Small intestine (tissue), 7 donors: ENCODE results near the gene UFM1. TPM values are rescaled to one million over a fixed set of nuclear protein-coding genes. Genes with fewer than 3 reads are reported as not detected.
"Not testable (repeated sequence)": the region's sequence is repeated elsewhere in the genome, so short reads cannot be mapped to it uniquely, and the experiment has no call there.

Source experiments
- DNase-seq, 2 donors: peaks; one replicate each; pipeline versions ENCODE4 v3.0.0 to v3.0.0-alpha.2; 2013
- FAIRE-seq: peaks from 2 replicates; lab custom pipeline; 2012; peaks lifted over from hg19 to GRCh38; lab: Jason Lieb, UNC
- H3K27ac ChIP-seq, 3 donors: one replicate each; pipeline ENCODE4 v1.5.1; 2013; ENCODE audit warnings: low read length in 2 of 3, mild to moderate bottlenecking in 2 of 3, control low read depth in 1 of 3, inconsistent platforms in 1 of 3, low read depth in 1 of 3, moderate library complexity in 1 of 3
- H3K27me3 ChIP-seq, 3 donors: one replicate each; pipeline ENCODE4 v1.6.1; 2013; ENCODE audit warnings: low read length in 3 of 3, inconsistent platforms in 1 of 3; ENCODE audit not compliant: control insufficient read depth in 3 of 3, insufficient read depth in 3 of 3
- H3K36me3 ChIP-seq, 3 donors: one replicate each; pipeline ENCODE4 v1.6.1; 2013; ENCODE audit warnings: low read length in 3 of 3, inconsistent platforms in 1 of 3, low read depth in 1 of 3, mild to moderate bottlenecking in 1 of 3, moderate library complexity in 1 of 3; ENCODE audit not compliant: control insufficient read depth in 3 of 3, insufficient read depth in 2 of 3
- H3K4me1 ChIP-seq, 3 donors: one replicate each; pipeline ENCODE4 v1.6.1; 2013; ENCODE audit warnings: low read length in 2 of 3, inconsistent platforms in 1 of 3, low read depth in 1 of 3, mild to moderate bottlenecking in 1 of 3, moderate library complexity in 1 of 3; ENCODE audit not compliant: control insufficient read depth in 3 of 3, insufficient read depth in 2 of 3
- H3K4me3 ChIP-seq, 3 donors: one replicate each; pipeline ENCODE4 v1.5.1; 2013; ENCODE audit warnings: low read length in 3 of 3, control low read depth in 1 of 3, inconsistent platforms in 1 of 3, low read depth in 1 of 3, mild to moderate bottlenecking in 1 of 3, moderate library complexity in 1 of 3
- H3K9me3 ChIP-seq, 2 donors: one replicate each; pipeline ENCODE4 v1.6.1; 2013; ENCODE audit warnings: low read depth in 1 of 2, low read length in 1 of 2; ENCODE audit not compliant: control insufficient read depth in 2 of 2, insufficient read depth in 1 of 2
- WGBS, 3 donors: extraction: QIAGEN DNeasy Blood & Tissue Kit; methylation state at CpG; one replicate each; pipeline ENCODE4 v1.1.7; 2013; 5-methylcytosine and 5-hydroxymethylcytosine counted together
- polyA plus RNA-seq, 4 donors: library from polyadenylated mRNA; stranded (reverse) in 3 of 4; unstranded in 1 of 4; fragments of 200-250 nt in 3 of 4; fragments of 120-200 nt in 1 of 4; gene quantifications; one replicate each; pipeline versions ENCODE4 v1.2.1 to v1.2.3, GENCODE V29; 2013
- donor health status: healthy with polysubstance abuse.
- donor health status: control.
- donor health status: control.
- donor health status: Bipolar disorder and iron deficiency.
- donor health status: healthy.

Gene UFM1
- polyA plus RNA-seq, 4 donors = 32.2 to 76.2 (median 49.9) TPM

DNA sequence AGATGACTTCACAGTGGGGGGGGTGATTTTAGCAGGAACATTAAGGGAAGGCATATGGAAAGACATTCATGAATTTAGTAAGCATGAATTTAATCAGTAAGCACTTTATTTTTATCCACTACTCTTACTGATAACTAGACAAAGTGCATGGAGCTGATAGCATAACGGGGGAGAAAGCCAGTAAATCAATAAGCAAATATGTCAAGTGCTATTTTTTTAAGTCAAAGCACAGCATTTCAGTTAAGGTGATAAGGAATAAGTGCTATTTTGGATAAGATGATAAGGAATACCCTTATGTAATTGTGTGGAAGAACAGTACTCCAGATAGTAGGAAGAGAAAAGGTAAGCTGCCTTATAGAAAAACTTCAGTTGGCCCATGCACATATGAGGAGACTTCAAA lies 19.4 kb downstream of the UFM1 start:
- Histone ChIP-seq H3K9me3 (no peaks in the 10 kb centered on the region), H3K4me3 (no peak overlapping the region), H3K27ac (no peak overlapping the region), H3K27me3 (no peaks in the 10 kb centered on the region), H3K4me1 (no peaks in the 10 kb centered on the region), H3K36me3 (no peaks in the 10 kb centered on the region)
- no peak for DNase-seq
- FAIRE-seq = no peak
- WGBS, 3 donors = 19 to 57% (median 22%) methylated on average over 1 of the region's 1 CpG

- DNase-seq, H3K27ac ChIP-seq, H3K4me3 ChIP-seq, H3K27me3 ChIP-seq, H3K4me1 ChIP-seq, H3K36me3 ChIP-seq, H3K9me3 ChIP-seq, FAIRE-seq: not testable (repeated sequence)
- 78 to 89% (median 78%) methylated on average over 3 of the region's 3 CpGs for WGBS, 3 donors
Observed at GRCh38 chr13:38370096-38370495, 20.4 kb downstream of the UFM1 start.

DNA sequence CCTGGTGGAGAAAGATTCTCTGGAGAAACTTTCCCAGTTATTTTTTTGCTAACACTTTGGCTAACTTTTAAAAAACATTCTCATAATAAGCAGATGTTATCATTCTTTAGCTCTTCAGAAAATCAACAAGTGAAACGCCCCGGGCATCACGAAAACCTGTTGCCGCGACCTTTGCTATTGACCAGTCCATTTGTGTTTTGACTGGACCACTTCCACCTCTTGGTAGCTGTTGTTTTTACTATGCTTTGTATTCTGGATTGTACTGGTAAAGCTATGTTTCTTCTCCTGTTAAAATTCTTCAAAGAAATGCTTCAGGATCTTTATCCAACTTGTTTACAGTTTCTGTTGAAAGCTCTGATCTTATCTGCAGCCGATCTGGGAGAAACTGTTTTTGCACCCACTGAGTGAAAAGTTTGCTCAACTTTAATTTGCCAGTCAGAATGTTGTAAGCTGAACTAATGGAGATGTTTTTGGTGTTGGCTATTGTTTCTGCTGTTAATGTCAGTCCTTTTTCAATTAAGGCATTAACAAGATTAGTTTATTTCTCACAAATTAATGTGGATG lies 23.3 kb downstream of the UFM1 start:
- no peak for FAIRE-seq
- Histone ChIP-seq H3K27ac (no peak overlapping the region), H3K27me3 (peaks cover 2% of the 10 kb centered on the region in 3 donors), H3K36me3 (no peaks in the 10 kb centered on the region), H3K4me3 (no peak overlapping the region), H3K9me3 (no peaks in the 10 kb centered on the region), H3K4me1 (no peaks in the 10 kb centered on the region)
- 36 to 55% (median 47%) methylated on average over 6 of the region's 6 CpGs for WGBS, 3 donors
- DNase-seq = no peak

- 0 to 25% (median 4%) methylated on average over 1 of the region's 1 CpG for WGBS, 3 donors
- Histone ChIP-seq H3K27me3 (peaks cover 2% of the 10 kb centered on the region in 3 donors), H3K9me3 (no peaks in the 10 kb centered on the region), H3K36me3 (no peaks in the 10 kb centered on the region), H3K4me3 (no peak overlapping the region), H3K4me1 (no peaks in the 10 kb centered on the region), H3K27ac (no peak overlapping the region)
- no peak for FAIRE-seq
- no peak for DNase-seq
Observed at GRCh38 chr13:38376546-38376945, 26.9 kb downstream of the UFM1 start.

DNA sequence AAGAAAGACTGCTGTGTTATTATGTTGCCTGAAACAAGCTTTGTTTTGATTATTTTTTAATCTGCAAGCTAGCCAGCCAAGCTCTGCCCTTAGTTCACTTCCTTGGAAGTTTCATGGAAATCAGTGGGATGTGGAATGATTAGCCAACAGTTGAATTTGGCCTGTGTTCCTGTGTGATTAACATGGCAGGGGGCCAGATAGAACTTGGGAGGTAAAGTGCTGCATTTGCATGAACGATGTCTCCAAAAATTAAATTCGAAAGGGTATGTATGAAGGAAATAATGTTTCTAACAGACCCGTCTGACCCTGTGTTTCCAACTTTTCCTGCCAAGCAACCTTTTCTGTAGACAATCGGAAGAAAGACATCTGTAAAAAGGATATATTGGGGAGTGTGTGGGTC lies 32.2 kb downstream of the UFM1 start:
- no peak overlapping the region for H3K4me3 ChIP-seq
- H3K4me1 ChIP-seq = no peaks in the 10 kb centered on the region
- H3K9me3 ChIP-seq = no peaks in the 10 kb centered on the region
- H3K36me3 ChIP-seq = no peaks in the 10 kb centered on the region
- H3K27ac ChIP-seq = no peak overlapping the region
- no peak for FAIRE-seq
- 65 to 86% (median 78%) methylated on average over 4 of the region's 4 CpGs for WGBS, 3 donors
- H3K27me3 ChIP-seq = no peaks in the 10 kb centered on the region
- DNase-seq = no peak

GRCh38 chr13:38382946-38383345 lies 33.3 kb downstream of the UFM1 start:
- no peak overlapping the region for H3K4me3 ChIP-seq
- H3K27ac ChIP-seq = no peak overlapping the region
- no peaks in the 10 kb centered on the region for H3K9me3 ChIP-seq
- H3K4me1 ChIP-seq = no peaks in the 10 kb centered on the region
- FAIRE-seq = no peak
- no peaks in the 10 kb centered on the region for H3K27me3 ChIP-seq
- no peak for DNase-seq
- H3K36me3 ChIP-seq = no peaks in the 10 kb centered on the region
- 89 to 94% (median 94%) methylated on average over 2 of the region's 2 CpGs for WGBS, 3 donors

DNA sequence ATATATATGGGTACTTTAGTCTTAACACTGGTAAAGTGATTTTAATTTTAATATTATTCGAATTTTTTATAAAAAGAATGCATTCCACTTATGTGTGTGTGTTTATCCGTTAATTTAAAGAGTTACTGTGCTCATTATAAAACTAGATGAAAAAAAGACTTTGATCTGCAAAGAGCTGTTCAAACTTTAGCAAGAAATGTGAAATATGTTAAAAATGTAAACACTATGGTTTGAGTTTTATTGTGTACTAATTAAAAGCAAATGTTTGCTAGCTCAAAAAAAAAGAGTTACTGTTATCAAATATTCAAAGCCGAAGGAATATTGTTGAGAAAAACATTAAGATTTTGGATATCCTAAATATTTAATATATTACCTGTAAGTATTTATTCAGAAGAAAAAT lies 34.5 kb downstream of the UFM1 start:
- peak; percentile 39 for FAIRE-seq
- DNase-seq = no peak
- Histone ChIP-seq H3K36me3 (no peaks in the 10 kb centered on the region), H3K27me3 (no peaks in the 10 kb centered on the region), H3K4me1 (no peaks in the 10 kb centered on the region), H3K27ac (no peak overlapping the region), H3K4me3 (no peak overlapping the region), H3K9me3 (no peaks in the 10 kb centered on the region)
- 58 to 68% (median 66%) methylated on average over 3 of the region's 3 CpGs for WGBS, 3 donors

GRCh38 chr13:38385153-38385891 lies 35.7 kb downstream of the UFM1 start:
- no peaks in the 10 kb centered on the region for H3K4me1 ChIP-seq
- no peaks in the 10 kb centered on the region for H3K36me3 ChIP-seq
- DNase-seq = no peak
- H3K4me3 ChIP-seq = no peak overlapping the region
- FAIRE-seq = no peak
- H3K27ac ChIP-seq = no peak overlapping the region
- H3K27me3 ChIP-seq = no peaks in the 10 kb centered on the region
- H3K9me3 ChIP-seq = no peaks in the 10 kb centered on the region
- 64 to 74% (median 71%) methylated on average over 9 of the region's 9 CpGs for WGBS, 3 donors
